Choroid plexus epithelial cell (primary cell): ENCODE measurements around the gene CRHBP.
"Not testable (repeated sequence)": the region's sequence is repeated elsewhere in the genome, so short reads cannot be mapped to it uniquely, and the experiment has no call there.

ENCODE experiments used
- DNase-seq: peaks from one replicate; pipeline ENCODE4 v3.0.0-alpha.2; 2010; ENCODE audit warnings: low read depth
- H3K4me3 ChIP-seq: 2 replicates; pipeline ENCODE4 v1.5.1; 2011; ENCODE audit warnings: low read depth, mild to moderate bottlenecking, control low read depth, low read length, moderate library complexity
- CTCF ChIP-seq: conservative IDR thresholded peaks from 2 replicates; pipeline ENCODE4 v1.5.1; 2011; ENCODE audit warnings: low read depth, mild to moderate bottlenecking, control low read depth, inconsistent platforms, low read length, moderate library complexity

Gene CRHBP

GRCh38 chr5:76944638-76945037 lies 8.2 kb upstream of the CRHBP start:
- no peak for TF ChIP-seq CTCF
- DNase-seq: no peak
- no peak overlapping the region for H3K4me3 ChIP-seq

- not testable (repeated sequence) for H3K4me3 ChIP-seq, DNase-seq
These were observed 7.6 kb upstream of the CRHBP start for GRCh38 chr5:76945238-76945637.

- no peak for TF ChIP-seq CTCF
- DNase-seq: no peak
- H3K4me3 ChIP-seq: no peak overlapping the region
These were observed 6.8 kb upstream of the CRHBP start for GRCh38 chr5:76946090-76946489.

- no peak overlapping the region for H3K4me3 ChIP-seq
- no peak for DNase-seq
- no peak for TF ChIP-seq CTCF
These were observed 5.8 kb upstream of the CRHBP start for GRCh38 chr5:76947082-76947503.

GRCh38 chr5:76953551-76954382 lies 922 bp downstream of the CRHBP start:
- DNase-seq: peak; percentile 36
- peak overlapping the region; percentile 50 for H3K4me3 ChIP-seq
- no peak for TF ChIP-seq CTCF

GRCh38 chr5:76954383-76954763 lies 1.5 kb downstream of the CRHBP start:
- no peak for DNase-seq
- TF ChIP-seq CTCF: no peak
- peak overlapping the region; percentile 50 for H3K4me3 ChIP-seq

GRCh38 chr5:76956033-76956432 lies 3.2 kb downstream of the CRHBP start:
- H3K4me3 ChIP-seq: no peak overlapping the region
- no peak for DNase-seq
- TF ChIP-seq CTCF: no peak
